GM18507 (cell line): ENCODE results near the gene CNEP1R1.
A peak's percentile ranks its signal among the peaks of the same experiment; 100 is the strongest.

Experiments
- DNase-seq: peaks from one replicate; pipeline ENCODE4 v3.0.0; 2011; ENCODE audit warnings: low read depth; ENCODE audit not compliant: insufficient read length; ENCODE audit errors: extremely low spot score
- FAIRE-seq: peaks from 2 replicates; lab custom pipeline; 2011; peaks lifted over from hg19 to GRCh38; lab: Jason Lieb, UNC

The CNEP1R1 gene

GRCh38 chr16:50024684-50025536 is at the start of gene CNEP1R1:
CNEP1R1 (plus strand) TSS chr16:50025225; CDS start chr16:50025316, 91 bp downstream.
- peak; percentile 97 for FAIRE-seq
- DNase-seq: peak; percentile 96

- FAIRE-seq (no peak), DNase-seq (no peak)
Observed at GRCh38 chr16:49977427-49977826, 47.6 kb upstream of the CNEP1R1 start.

- no peak for DNase-seq
- FAIRE-seq: no peak
Observed at GRCh38 chr16:49978569-49979326, 46.3 kb upstream of the CNEP1R1 start.

GRCh38 chr16:49980166-49980565 is 44.9 kb upstream of the CNEP1R1 start:
- no peak for FAIRE-seq

GRCh38 chr16:49986351-49987124 is 38.5 kb upstream of the CNEP1R1 start:
- FAIRE-seq (no peak), DNase-seq (no peak)

More at GRCh38 chr16:49980166-49980565, 44.9 kb upstream of the CNEP1R1 start:
- DNase-seq: no peak

- FAIRE-seq (no peak), DNase-seq (no peak)
Observed at GRCh38 chr16:49987381-49987780, 37.6 kb upstream of the CNEP1R1 start.

GRCh38 chr16:49992825-49993224 is 32.2 kb upstream of the CNEP1R1 start:
- DNase-seq (no peak), FAIRE-seq (no peak)

- FAIRE-seq (no peak), DNase-seq (no peak)
Observed at GRCh38 chr16:49993579-49993978, 31.4 kb upstream of the CNEP1R1 start.

- no peak for DNase-seq
- FAIRE-seq: no peak
Observed at GRCh38 chr16:49994006-49994405, 31.0 kb upstream of the CNEP1R1 start.

- no peak for FAIRE-seq
- DNase-seq: no peak
Observed at GRCh38 chr16:49995720-49996119, 29.3 kb upstream of the CNEP1R1 start.

GRCh38 chr16:49997721-49998251 is 27.2 kb upstream of the CNEP1R1 start:
- no peak for DNase-seq
- no peak for FAIRE-seq

- no peak for DNase-seq
- no peak for FAIRE-seq
Observed at GRCh38 chr16:49998991-49999390, 26.0 kb upstream of the CNEP1R1 start.

- DNase-seq (no peak), FAIRE-seq (no peak)
Observed at GRCh38 chr16:50001144-50001543, 23.9 kb upstream of the CNEP1R1 start.

- DNase-seq (no peak), FAIRE-seq (no peak)
Observed at GRCh38 chr16:50002190-50002589, 22.8 kb upstream of the CNEP1R1 start.

GRCh38 chr16:50004239-50004638 is 20.8 kb upstream of the CNEP1R1 start:
- no peak for DNase-seq
- no peak for FAIRE-seq

- no peak for FAIRE-seq
- no peak for DNase-seq
Observed at GRCh38 chr16:50006964-50007363, 18.1 kb upstream of the CNEP1R1 start.

GRCh38 chr16:50007744-50008143 is 17.3 kb upstream of the CNEP1R1 start:
- no peak for FAIRE-seq

GRCh38 chr16:50010212-50010611 is 14.8 kb upstream of the CNEP1R1 start:
- DNase-seq: no peak
- FAIRE-seq: no peak

More at GRCh38 chr16:50007744-50008143, 17.3 kb upstream of the CNEP1R1 start:
- no peak for DNase-seq

GRCh38 chr16:50011707-50012106 is 13.3 kb upstream of the CNEP1R1 start:
- FAIRE-seq (no peak), DNase-seq (no peak)

- FAIRE-seq (no peak), DNase-seq (no peak)
Observed at GRCh38 chr16:50012182-50012581, 12.8 kb upstream of the CNEP1R1 start.
